Measurements from ENCODE around the gene PLCL2. TPM values are rescaled to one million over a fixed set of nuclear protein-coding genes. Genes with fewer than 3 reads are reported as not detected.
A peak's percentile ranks its signal among the peaks of the same experiment; 100 is the strongest.

The PLCL2 gene
- total and polyA plus RNA-seq, 4 donors: 1.5 to 16.5 (median 9.4) TPM

GRCh38 chr3:16944356-16944755, 59.6 kb downstream of the PLCL2 start:
- H3K4me3 ChIP-seq (ENCODE audit: low read depth in 1 of 3, low read length in 3 of 3): no peak overlapping the region
- H3K9ac ChIP-seq (ENCODE audit: low read depth in 1 of 2, low read length in 2 of 2): no peak overlapping the region
- H3K27me3 ChIP-seq (ENCODE audit: control insufficient read depth in 4 of 4, insufficient read depth in 4 of 4, low read length in 3 of 4): no peaks in the 10 kb centered on the region
- TF ChIP-seq TAF1 (conservative IDR thresholded peaks at IDR 0.05): no peak
- TF ChIP-seq, protein P1, sequence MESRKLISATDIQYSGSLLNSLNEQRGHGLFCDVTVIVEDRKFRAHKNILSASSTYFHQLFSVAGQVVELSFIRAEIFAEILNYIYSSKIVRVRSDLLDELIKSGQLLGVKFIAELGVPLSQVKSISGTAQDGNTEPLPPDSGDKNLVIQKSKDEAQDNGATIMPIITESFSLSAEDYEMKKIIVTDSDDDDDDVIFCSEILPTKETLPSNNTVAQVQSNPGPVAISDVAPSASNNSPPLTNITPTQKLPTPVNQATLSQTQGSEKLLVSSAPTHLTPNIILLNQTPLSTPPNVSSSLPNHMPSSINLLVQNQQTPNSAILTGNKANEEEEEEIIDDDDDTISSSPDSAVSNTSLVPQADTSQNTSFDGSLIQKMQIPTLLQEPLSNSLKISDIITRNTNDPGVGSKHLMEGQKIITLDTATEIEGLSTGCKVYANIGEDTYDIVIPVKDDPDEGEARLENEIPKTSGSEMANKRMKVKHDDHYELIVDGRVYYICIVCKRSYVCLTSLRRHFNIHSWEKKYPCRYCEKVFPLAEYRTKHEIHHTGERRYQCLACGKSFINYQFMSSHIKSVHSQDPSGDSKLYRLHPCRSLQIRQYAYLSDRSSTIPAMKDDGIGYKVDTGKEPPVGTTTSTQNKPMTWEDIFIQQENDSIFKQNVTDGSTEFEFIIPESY (IDR thresholded peaks at IDR 0.05): no peak
- no peak for TF ChIP-seq HNF4A (conservative IDR thresholded peaks at IDR 0.05)
- TF ChIP-seq, protein P2, sequence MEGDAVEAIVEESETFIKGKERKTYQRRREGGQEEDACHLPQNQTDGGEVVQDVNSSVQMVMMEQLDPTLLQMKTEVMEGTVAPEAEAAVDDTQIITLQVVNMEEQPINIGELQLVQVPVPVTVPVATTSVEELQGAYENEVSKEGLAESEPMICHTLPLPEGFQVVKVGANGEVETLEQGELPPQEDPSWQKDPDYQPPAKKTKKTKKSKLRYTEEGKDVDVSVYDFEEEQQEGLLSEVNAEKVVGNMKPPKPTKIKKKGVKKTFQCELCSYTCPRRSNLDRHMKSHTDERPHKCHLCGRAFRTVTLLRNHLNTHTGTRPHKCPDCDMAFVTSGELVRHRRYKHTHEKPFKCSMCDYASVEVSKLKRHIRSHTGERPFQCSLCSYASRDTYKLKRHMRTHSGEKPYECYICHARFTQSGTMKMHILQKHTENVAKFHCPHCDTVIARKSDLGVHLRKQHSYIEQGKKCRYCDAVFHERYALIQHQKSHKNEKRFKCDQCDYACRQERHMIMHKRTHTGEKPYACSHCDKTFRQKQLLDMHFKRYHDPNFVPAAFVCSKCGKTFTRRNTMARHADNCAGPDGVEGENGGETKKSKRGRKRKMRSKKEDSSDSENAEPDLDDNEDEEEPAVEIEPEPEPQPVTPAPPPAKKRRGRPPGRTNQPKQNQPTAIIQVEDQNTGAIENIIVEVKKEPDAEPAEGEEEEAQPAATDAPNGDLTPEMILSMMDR (IDR thresholded peaks at IDR 0.05; ENCODE audit: low read depth, low read length, missing input control): no peak
- TF ChIP-seq JUND (IDR thresholded peaks at IDR 0.05): no peak
- TF ChIP-seq RAD21 (IDR thresholded peaks at IDR 0.05): no peak
- TF ChIP-seq EGR1 (IDR thresholded peaks at IDR 0.05; ENCODE audit: low read depth in 2 of 2): no peak
- TF ChIP-seq SP1 (IDR thresholded peaks at IDR 0.05): no peak
- TF ChIP-seq YY1 (IDR thresholded peaks at IDR 0.05): no peak
- TF ChIP-seq HNF4G (IDR thresholded peaks at IDR 0.05): no peak
- TF ChIP-seq, protein P3, sequence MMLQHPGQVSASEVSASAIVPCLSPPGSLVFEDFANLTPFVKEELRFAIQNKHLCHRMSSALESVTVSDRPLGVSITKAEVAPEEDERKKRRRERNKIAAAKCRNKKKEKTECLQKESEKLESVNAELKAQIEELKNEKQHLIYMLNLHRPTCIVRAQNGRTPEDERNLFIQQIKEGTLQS (IDR thresholded peaks at IDR 0.05): no peak
- peaks cover 0 to 7% (median 0%) of the 10 kb centered on the region in 4 donors for H3K4me1 ChIP-seq (ENCODE audit: control insufficient read depth in 4 of 4, insufficient read depth in 4 of 4, low read length in 3 of 4)
- no peaks in the 10 kb centered on the region for H3K36me3 ChIP-seq (ENCODE audit: control insufficient read depth in 4 of 4, insufficient read depth in 3 of 4, low read depth in 1 of 4, low read length in 3 of 4)
- H3K9me3 ChIP-seq (ENCODE audit: control insufficient read depth in 4 of 4, low read length in 3 of 4): no peaks in the 10 kb centered on the region
- no peak for DNase-seq (ENCODE audit: low spot score)
- H3K27ac ChIP-seq (ENCODE audit: low read depth in 1 of 2, low read length in 2 of 2): no peak overlapping the region
- WGBS: 65% methylated on average over 1 of the region's 1 CpG

DNA sequence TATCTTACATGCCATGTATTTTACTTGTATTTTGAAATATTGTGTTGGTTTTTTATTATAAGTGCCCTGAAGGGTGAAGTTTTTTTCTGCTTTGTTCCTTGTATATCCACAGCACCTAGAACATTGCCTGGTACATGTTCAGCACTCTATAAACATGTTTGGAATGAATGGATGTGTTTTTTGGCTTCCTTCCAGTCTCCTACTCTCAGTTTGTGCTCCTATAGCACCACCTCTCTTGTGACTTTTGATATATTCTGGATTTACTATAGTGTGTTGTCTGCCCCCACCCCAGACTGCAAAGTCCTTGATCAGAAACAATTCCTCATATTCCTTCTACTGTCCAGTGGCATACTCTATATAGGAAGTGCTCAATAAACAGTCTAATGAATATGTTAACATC, 60.6 kb downstream of the PLCL2 start:
- TF ChIP-seq, protein P2 (IDR thresholded peaks at IDR 0.05; ENCODE audit: low read depth, low read length, missing input control): peak; percentile 8
- TF ChIP-seq RAD21 (IDR thresholded peaks at IDR 0.05) (peak; percentile 48 to 62), TAF1 (conservative IDR thresholded peaks at IDR 0.05) (no peak)
- H3K4me3 ChIP-seq (ENCODE audit: low read depth in 1 of 3, low read length in 3 of 3): no peak overlapping the region
- no peaks in the 10 kb centered on the region for H3K36me3 ChIP-seq (ENCODE audit: control insufficient read depth in 4 of 4, insufficient read depth in 3 of 4, low read depth in 1 of 4, low read length in 3 of 4)
- H3K27me3 ChIP-seq (ENCODE audit: control insufficient read depth in 4 of 4, insufficient read depth in 4 of 4, low read length in 3 of 4): no peaks in the 10 kb centered on the region
- no peak overlapping the region for H3K9ac ChIP-seq (ENCODE audit: low read depth in 1 of 2, low read length in 2 of 2)
- peaks cover 0 to 7% (median 3%) of the 10 kb centered on the region in 4 donors for H3K4me1 ChIP-seq (ENCODE audit: control insufficient read depth in 4 of 4, insufficient read depth in 4 of 4, low read length in 3 of 4)
- no peak overlapping the region for H3K27ac ChIP-seq (ENCODE audit: low read depth in 1 of 2, low read length in 2 of 2)
- no peaks in the 10 kb centered on the region for H3K9me3 ChIP-seq (ENCODE audit: control insufficient read depth in 4 of 4, low read length in 3 of 4)
- no peak for DNase-seq (ENCODE audit: low spot score)

DNA sequence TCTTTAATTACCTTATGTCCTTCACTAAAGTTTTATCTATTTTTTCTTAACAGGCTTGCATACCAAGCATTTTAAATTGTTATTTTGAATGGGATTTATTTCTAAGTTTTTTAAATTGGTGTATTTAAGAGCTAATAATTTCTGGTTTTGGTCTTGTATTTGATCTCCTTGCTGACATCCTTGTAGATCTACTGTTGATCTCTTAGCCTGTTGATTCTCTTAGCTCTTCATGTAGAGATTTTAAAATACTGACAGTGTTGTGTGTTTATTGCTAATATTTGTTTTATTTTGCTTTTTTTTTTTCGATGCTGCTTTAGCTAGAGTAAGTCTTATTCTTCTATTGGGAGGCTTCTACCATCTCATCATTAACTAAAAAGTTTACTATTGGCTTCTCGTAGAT, 65.5 kb downstream of the PLCL2 start:
- Histone ChIP-seq H3K4me3 (ENCODE audit: low read depth in 1 of 3, low read length in 3 of 3) (no peak overlapping the region), H3K9ac (ENCODE audit: low read depth in 1 of 2, low read length in 2 of 2) (no peak overlapping the region), H3K4me1 (ENCODE audit: control insufficient read depth in 4 of 4, insufficient read depth in 4 of 4, low read length in 3 of 4) (peaks cover 0 to 7% (median 2%) of the 10 kb centered on the region in 4 donors), H3K9me3 (ENCODE audit: control insufficient read depth in 4 of 4, low read length in 3 of 4) (no peaks in the 10 kb centered on the region), H3K36me3 (ENCODE audit: control insufficient read depth in 4 of 4, insufficient read depth in 3 of 4, low read depth in 1 of 4, low read length in 3 of 4) (no peaks in the 10 kb centered on the region), H3K27ac (ENCODE audit: low read depth in 1 of 2, low read length in 2 of 2) (no peak overlapping the region), H3K27me3 (ENCODE audit: control insufficient read depth in 4 of 4, insufficient read depth in 4 of 4, low read length in 3 of 4) (no peaks in the 10 kb centered on the region)
- WGBS: 84% methylated on average over 2 of the region's 2 CpGs
- no peak for DNase-seq (ENCODE audit: low spot score)
- TF ChIP-seq, protein P3 (IDR thresholded peaks at IDR 0.05): no peak
- no peak for TF ChIP-seq NR2F2 (IDR thresholded peaks at IDR 0.05)
- TF ChIP-seq, protein P2 (IDR thresholded peaks at IDR 0.05; ENCODE audit: low read depth, low read length, missing input control): no peak
- TF ChIP-seq RXRA (IDR thresholded peaks at IDR 0.05): no peak
- TF ChIP-seq GABPA (IDR thresholded peaks at IDR 0.05 in 1 of 2, conservative IDR thresholded peaks at IDR 0.05 in 1 of 2): no peak
- no peak for TF ChIP-seq JUND (IDR thresholded peaks at IDR 0.05)
- TF ChIP-seq RAD21 (IDR thresholded peaks at IDR 0.05): no peak
- no peak for TF ChIP-seq TAF1 (conservative IDR thresholded peaks at IDR 0.05)
- TF ChIP-seq YY1 (IDR thresholded peaks at IDR 0.05): no peak
- TF ChIP-seq, protein P1 (IDR thresholded peaks at IDR 0.05): no peak
